Aorta (tissue), 5 donors: Measurements from ENCODE around the gene PDSS2. TPM values are rescaled to one million over a fixed set of nuclear protein-coding genes. Genes with fewer than 3 reads are reported as not detected.

ENCODE experiments used
- ATAC-seq: fragments of 200-7000 bp; cut with Tn5 transposase; one replicate; pipeline ENCODE4 v1.9.1; 2022; ENCODE audit warnings: moderate library complexity; ENCODE audit not compliant: low FRiP score
- DNase-seq, 2 donors: peaks; one replicate each; pipeline ENCODE4 v3.0.0-alpha.2; 2020
- H3K27ac ChIP-seq, 2 donors: one replicate each; pipeline ENCODE4 v1.5.1; 2013; ENCODE audit warnings: low read length in 2 of 2, mild to moderate bottlenecking in 2 of 2, moderate library complexity in 2 of 2, control low read depth in 1 of 2, inconsistent platforms in 1 of 2, low read depth in 1 of 2
- H3K27me3 ChIP-seq, 2 donors: one replicate each; pipeline ENCODE4 v1.6.1; 2013; ENCODE audit warnings: control low read depth in 1 of 2, low read length in 1 of 2, mild to moderate bottlenecking in 1 of 2, moderate library complexity in 1 of 2; ENCODE audit not compliant: insufficient read depth in 2 of 2, control insufficient read depth in 1 of 2
- H3K36me3 ChIP-seq, 2 donors: one replicate each; pipeline ENCODE4 v1.6.1; 2013; ENCODE audit warnings: control low read depth in 1 of 2, low read length in 1 of 2, mild to moderate bottlenecking in 1 of 2; ENCODE audit not compliant: insufficient read depth in 2 of 2, control insufficient read depth in 1 of 2
- H3K4me1 ChIP-seq, 2 donors: one replicate each; pipeline ENCODE4 v1.6.1; 2013; ENCODE audit warnings: low read length in 2 of 2, control low read depth in 1 of 2, mild to moderate bottlenecking in 1 of 2, moderate library complexity in 1 of 2; ENCODE audit not compliant: insufficient read depth in 2 of 2, control insufficient read depth in 1 of 2
- H3K4me3 ChIP-seq, 2 donors: one replicate each; pipeline ENCODE4 v1.5.1; 2013; ENCODE audit warnings: low read length in 2 of 2, control low read depth in 1 of 2, mild to moderate bottlenecking in 1 of 2
- H3K9me3 ChIP-seq: one replicate; pipeline ENCODE4 v1.6.1; 2013; ENCODE audit warnings: mild to moderate bottlenecking, low read length; ENCODE audit not compliant: control insufficient read depth
- WGBS, 2 donors: extraction: QIAGEN DNeasy Blood & Tissue Kit; methylation state at CpG; one replicate each; pipeline ENCODE4 v1.1.7; 2013; 5-methylcytosine and 5-hydroxymethylcytosine counted together
- intact Hi-C, 2 donors: fragments of 100-400 bp; cut with DNase I; formaldehyde crosslinking; loops; one replicate each; pipeline versions ENCODE4 v1.14.2 to v1.15.0; 2022
- polyA plus RNA-seq, 2 donors: library from polyadenylated mRNA; stranded (reverse); fragments of 200-250 nt; gene quantifications; one replicate each; pipeline ENCODE4 v1.2.3, GENCODE V29; 2013
- total RNA-seq, 2 donors: library from RNA; stranded (reverse); fragmentation: NEBNext Ultra II Directional; extraction: Animal tissue kit (Norgen Biotek cat#: 25700); gene quantifications; one replicate each; pipeline ENCODE4 v1.2.1, GENCODE V29; 2021
- donor health status: healthy with polysubstance abuse.
- donor health status: Bipolar disorder and iron deficiency.
- donor health status: DM: no; HTN: no; CAD: no.
- donor health status: DM: no; HTN: no; CAD: no.
- donor health status: DM: yes; HTN: yes; CAD: no.

The PDSS2 gene
- total and polyA plus RNA-seq, 4 donors: 5.3 to 12.9 (median 9.0) TPM

- no peaks in the 10 kb centered on the region for H3K9me3 ChIP-seq
- DNase-seq: no peak
- no peak overlapping the region for H3K27ac ChIP-seq
- H3K36me3 ChIP-seq: peaks cover 0 to 2% of the 10 kb centered on the region in 2 donors
- intact Hi-C loops: no loop called here
- no peak for ATAC-seq
- H3K4me3 ChIP-seq: no peak overlapping the region
- H3K27me3 ChIP-seq: no peaks in the 10 kb centered on the region
- 73 to 74% methylated on average over 6 of the region's 6 CpGs for WGBS, 2 donors
- H3K4me1 ChIP-seq: no peaks in the 10 kb centered on the region
Measured at GRCh38 chr6:107246972-107247615, 212.3 kb downstream of the PDSS2 start.

GRCh38 chr6:107246249-107246971, 213.0 kb downstream of the PDSS2 start:
- ATAC-seq (no peak), DNase-seq (no peak)
- H3K9me3 ChIP-seq: no peaks in the 10 kb centered on the region
- 92 to 94% methylated on average over 3 of the region's 3 CpGs for WGBS, 2 donors
- H3K27ac ChIP-seq: no peak overlapping the region
- intact Hi-C loops: no loop called here
- H3K4me1 ChIP-seq: no peaks in the 10 kb centered on the region
- H3K4me3 ChIP-seq: no peak overlapping the region
- H3K36me3 ChIP-seq: peaks cover 0 to 2% of the 10 kb centered on the region in 2 donors
- H3K27me3 ChIP-seq: no peaks in the 10 kb centered on the region

- intact Hi-C loops: no loop called here
- ATAC-seq (no peak), DNase-seq (no peak)
- H3K27me3 ChIP-seq: no peaks in the 10 kb centered on the region
- no peak overlapping the region for H3K27ac ChIP-seq
- H3K4me1 ChIP-seq: no peaks in the 10 kb centered on the region
- no peaks in the 10 kb centered on the region for H3K9me3 ChIP-seq
- 74 to 82% methylated on average over 4 of the region's 4 CpGs for WGBS, 2 donors
- H3K4me3 ChIP-seq: no peak overlapping the region
- H3K36me3 ChIP-seq: peaks cover 0 to 2% of the 10 kb centered on the region in 2 donors
Measured at GRCh38 chr6:107244742-107245480, 214.5 kb downstream of the PDSS2 start.

GRCh38 chr6:107244082-107244741, 215.2 kb downstream of the PDSS2 start:
- DNase-seq (no peak), ATAC-seq (no peak)
- Histone ChIP-seq H3K27me3 (no peaks in the 10 kb centered on the region), H3K36me3 (peaks cover 0 to 2% of the 10 kb centered on the region in 2 donors), H3K4me3 (no peak overlapping the region), H3K27ac (no peak overlapping the region), H3K4me1 (no peaks in the 10 kb centered on the region), H3K9me3 (no peaks in the 10 kb centered on the region)
- intact Hi-C loops: no loop called here
- 81 to 85% methylated on average over 4 of the region's 4 CpGs for WGBS, 2 donors

GRCh38 chr6:107243471-107243870, 215.9 kb downstream of the PDSS2 start:
- Histone ChIP-seq H3K9me3 (no peaks in the 10 kb centered on the region), H3K4me1 (no peaks in the 10 kb centered on the region), H3K4me3 (no peak overlapping the region), H3K36me3 (peaks cover 0 to 2% of the 10 kb centered on the region in 2 donors), H3K27ac (no peak overlapping the region), H3K27me3 (no peaks in the 10 kb centered on the region)
- DNase-seq (no peak), ATAC-seq (no peak)
- 88 to 99% methylated on average over 2 of the region's 2 CpGs for WGBS, 2 donors
- intact Hi-C loops: no loop called here

- H3K27me3 ChIP-seq: no peaks in the 10 kb centered on the region
- peaks cover 0 to 4% of the 10 kb centered on the region in 2 donors for H3K36me3 ChIP-seq
- WGBS, 2 donors: 90 to 92% methylated on average over 5 of the region's 5 CpGs
- no peaks in the 10 kb centered on the region for H3K4me1 ChIP-seq
- no peak overlapping the region for H3K27ac ChIP-seq
- no peak overlapping the region for H3K4me3 ChIP-seq
- ATAC-seq (no peak), DNase-seq (no peak)
- intact Hi-C loops: no loop called here
- no peaks in the 10 kb centered on the region for H3K9me3 ChIP-seq
Measured at GRCh38 chr6:107237992-107238660, 221.2 kb downstream of the PDSS2 start.

GRCh38 chr6:107235511-107235910, 223.9 kb downstream of the PDSS2 start:
- intact Hi-C loops: no loop called here
- no peak for ATAC-seq

GRCh38 chr6:107235007-107235406, 224.4 kb downstream of the PDSS2 start:
- H3K4me1 ChIP-seq: no peaks in the 10 kb centered on the region
- H3K9me3 ChIP-seq: no peaks in the 10 kb centered on the region
- no peak overlapping the region for H3K27ac ChIP-seq
- intact Hi-C loops: no loop called here
- DNase-seq: no peak
- no peak overlapping the region for H3K4me3 ChIP-seq
- H3K36me3 ChIP-seq: peaks cover 0 to 4% of the 10 kb centered on the region in 2 donors
- no peak for ATAC-seq
- WGBS, 2 donors: 80 to 82% methylated on average over 2 of the region's 2 CpGs
- no peaks in the 10 kb centered on the region for H3K27me3 ChIP-seq

More at GRCh38 chr6:107235511-107235910, 223.9 kb downstream of the PDSS2 start:
- no peaks in the 10 kb centered on the region for H3K9me3 ChIP-seq
- peaks cover 0 to 4% of the 10 kb centered on the region in 2 donors for H3K36me3 ChIP-seq
- no peaks in the 10 kb centered on the region for H3K27me3 ChIP-seq
- H3K4me3 ChIP-seq: no peak overlapping the region
- DNase-seq: no peak
- no peak overlapping the region for H3K27ac ChIP-seq
- H3K4me1 ChIP-seq: no peaks in the 10 kb centered on the region
